ENCODE measurements around the gene RBBP9. TPM values are rescaled to one million over a fixed set of nuclear protein-coding genes. Genes with fewer than 3 reads are reported as not detected.

RBBP9 gene
- polyA plus RNA-seq (2011; rRNA removed), result 8.5 and 14.9 TPM in 2 replicates
- 13.3 and 19.5 TPM in 2 replicates for polyA minus RNA-seq (2011; rRNA and poly(A)+ RNA removed)

- POLR2A ChIA-PET, result interaction anchor here (0.6 to 1.4 kb wide), 2 partner anchors 11 to 1534 kb away, joined by 5 to 6 read pairs; partner anchors contain the start of gene SEC23B
Measured at GRCh38 chr20:18496740-18497592, at the start of gene RBBP9. Gene RBBP9 (minus strand): TSS chr20:18497225. CDS start chr20:18497167, 58 bp downstream.

DNA sequence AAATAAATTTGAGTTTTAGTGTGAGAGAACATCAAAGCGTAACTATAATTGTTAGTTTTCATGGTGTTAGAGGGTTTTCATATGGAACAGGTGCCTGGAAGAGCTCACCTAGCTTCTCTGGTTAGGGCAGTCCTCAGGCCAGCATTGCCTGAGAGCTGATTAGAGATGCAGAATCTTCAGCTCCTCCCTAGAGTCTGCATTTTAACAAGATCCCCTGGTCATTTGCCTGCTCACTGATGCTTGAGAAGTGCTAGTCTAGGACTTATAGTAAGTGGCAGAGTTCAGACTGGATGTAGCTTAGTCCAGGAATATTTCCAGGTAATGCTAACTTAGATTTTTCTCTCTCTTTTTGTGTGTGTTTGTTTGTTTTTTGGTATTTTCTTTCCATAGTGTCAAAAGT lies 48.5 kb upstream of the RBBP9 start:
- TF ChIP-seq CTCF (IDR thresholded peaks at IDR 0.05; ENCODE audit: insufficient read depth, low read depth, low read length), result no peak
- H3K27me3 ChIP-seq (ENCODE audit: control insufficient read depth, insufficient read depth, low read length), result no peaks in the 10 kb centered on the region
- H3K36me3 ChIP-seq (ENCODE audit: control insufficient read depth, insufficient read depth, low read length), result peaks cover 14% of the 10 kb centered on the region
- POLR2A ChIA-PET, result no interaction called here
- no peak overlapping the region for H3K4me3 ChIP-seq (ENCODE audit: low read depth, low read length)
- no peak for DNase-seq (ENCODE audit: low read depth)
- CTCF ChIA-PET, result no interaction called here

More at GRCh38 chr20:18496740-18497592, at the start of gene RBBP9:
- no peaks in the 10 kb centered on the region for H3K27me3 ChIP-seq (ENCODE audit: control insufficient read depth, insufficient read depth, low read length)
- TF ChIP-seq CTCF (IDR thresholded peaks at IDR 0.05; ENCODE audit: insufficient read depth, low read depth, low read length), result no peak
- peak; percentile 19 for DNase-seq (ENCODE audit: low read depth)
- H3K36me3 ChIP-seq (ENCODE audit: control insufficient read depth, insufficient read depth, low read length), result no peaks in the 10 kb centered on the region
- CTCF ChIA-PET, result interaction anchor here (1.0 to 2.1 kb wide), 4 partner anchors 9 to 84 kb away, joined by 3 to 11 read pairs (median 4); partner anchors contain the start of gene SEC23B
- peak within 1 kb of the TSS; percentile 76 for H3K4me3 ChIP-seq (ENCODE audit: low read depth, low read length)

GRCh38 chr20:18543932-18544331 lies 46.9 kb upstream of the RBBP9 start:
- ChIA-PET POLR2A (no interaction called here), CTCF (no interaction called here)
- H3K4me3 ChIP-seq (ENCODE audit: low read depth, low read length), result no peak overlapping the region
- no peak for DNase-seq (ENCODE audit: low read depth)
- TF ChIP-seq CTCF (IDR thresholded peaks at IDR 0.05; ENCODE audit: insufficient read depth, low read depth, low read length), result no peak
- no peaks in the 10 kb centered on the region for H3K27me3 ChIP-seq (ENCODE audit: control insufficient read depth, insufficient read depth, low read length)
- H3K36me3 ChIP-seq (ENCODE audit: control insufficient read depth, insufficient read depth, low read length), result peaks cover 13% of the 10 kb centered on the region

DNA sequence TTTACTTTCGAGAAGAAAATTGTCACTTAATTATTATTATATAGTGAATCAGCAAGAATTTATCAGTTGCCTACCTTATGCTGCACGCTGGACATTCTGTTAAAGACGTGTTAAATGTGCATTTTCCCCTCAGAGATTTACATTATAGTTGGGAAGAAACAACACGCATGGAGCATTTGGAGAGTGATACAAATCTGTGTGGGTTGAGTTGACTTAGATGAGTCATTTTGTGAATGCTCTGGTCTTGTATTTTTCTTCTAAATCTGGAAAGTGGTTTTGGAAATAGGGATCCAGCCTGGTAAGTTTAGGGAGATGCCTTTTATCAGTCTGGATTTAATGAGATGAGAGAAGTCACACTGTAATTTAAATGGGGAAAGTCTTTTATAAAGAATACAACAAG lies 46.2 kb upstream of the RBBP9 start:
- Histone ChIP-seq H3K4me3 (ENCODE audit: low read depth, low read length) (no peak overlapping the region), H3K27me3 (ENCODE audit: control insufficient read depth, insufficient read depth, low read length) (no peaks in the 10 kb centered on the region), H3K36me3 (ENCODE audit: control insufficient read depth, insufficient read depth, low read length) (peaks cover 13% of the 10 kb centered on the region)
- ChIA-PET CTCF (no interaction called here), POLR2A (no interaction called here)
- no peak for TF ChIP-seq CTCF (IDR thresholded peaks at IDR 0.05; ENCODE audit: insufficient read depth, low read depth, low read length)
- no peak for DNase-seq (ENCODE audit: low read depth)

- ChIA-PET CTCF (no interaction called here), POLR2A (no interaction called here)
- H3K36me3 ChIP-seq (ENCODE audit: control insufficient read depth, insufficient read depth, low read length), result peaks cover 9% of the 10 kb centered on the region
- H3K27me3 ChIP-seq (ENCODE audit: control insufficient read depth, insufficient read depth, low read length), result no peaks in the 10 kb centered on the region
- TF ChIP-seq CTCF (IDR thresholded peaks at IDR 0.05; ENCODE audit: insufficient read depth, low read depth, low read length), result no peak
- H3K4me3 ChIP-seq (ENCODE audit: low read depth, low read length), result no peak overlapping the region
- no peak for DNase-seq (ENCODE audit: low read depth)
Measured at GRCh38 chr20:18541741-18542140, 44.7 kb upstream of the RBBP9 start.

Measured in BJ (cell line).